Neural cell (in vitro differentiated cells): Measurements from ENCODE around the gene CUX1. TPM values are rescaled to one million over a fixed set of nuclear protein-coding genes. Genes with fewer than 3 reads are reported as not detected.

Experiments
- H2AFZ ChIP-seq: fragments of 200-600, 300-800 bp; sonication (generic), shearing (Covaris generic); 2 replicates; pipeline ENCODE4 v1.6.0; 2014; ENCODE audit warnings: low read depth, mild to moderate bottlenecking, antibody characterized with exemption, low read length, moderate library complexity
- H3F3A ChIP-seq: fragments of 200-600 bp; shearing (Covaris generic); 2 replicates; pipeline ENCODE4 v1.6.1; 2016; ENCODE audit warnings: mild to moderate bottlenecking, moderate library complexity, mixed read lengths, antibody characterized with exemption, low read length; ENCODE audit not compliant: insufficient read depth, poor library complexity, severe bottlenecking
- H3K27ac ChIP-seq: fragments of 200-600, 300-800 bp; sonication (generic), shearing (Covaris generic); 2 replicates; pipeline ENCODE4 v1.5.1; 2014; ENCODE audit warnings: mild to moderate bottlenecking, low read length, moderate library complexity
- H3K27me3 ChIP-seq: fragments of 300-800, 200-600 bp; sonication (generic), shearing (Covaris generic); 2 replicates; pipeline ENCODE4 v1.6.0; 2014; ENCODE audit warnings: mild to moderate bottlenecking, low read depth, low read length, moderate library complexity; ENCODE audit not compliant: insufficient read depth
- H3K36me3 ChIP-seq: fragments of 300-800, 200-600 bp; sonication (generic), shearing (Covaris generic); 2 replicates; pipeline ENCODE4 v1.5.1; 2014; ENCODE audit warnings: mild to moderate bottlenecking, antibody characterized with exemption, low read length, moderate library complexity; ENCODE audit not compliant: insufficient read depth
- H3K4me2 ChIP-seq: fragments of 300-800, 200-600 bp; sonication (generic), shearing (Covaris generic); 2 replicates; pipeline ENCODE4 v1.6.0; 2014; ENCODE audit warnings: mild to moderate bottlenecking, low read length
- H3K4me3 ChIP-seq: fragments of 300-800, 200-600 bp; sonication (generic), shearing (Covaris generic); 2 replicates; pipeline ENCODE4 v1.5.1; 2014; ENCODE audit warnings: mild to moderate bottlenecking, low read length, moderate library complexity
- H3K79me2 ChIP-seq: fragments of 200-600 bp; shearing (Covaris generic); replicated peaks from 2 replicates; pipeline ENCODE4 v1.6.0; 2014; ENCODE audit warnings: mild to moderate bottlenecking, low read length, moderate library complexity; ENCODE audit not compliant: insufficient read depth
- H3K9ac ChIP-seq: fragments of 300-800, 200-600 bp; sonication (generic), shearing (Covaris generic); 2 replicates; pipeline ENCODE4 v1.6.1; 2016; ENCODE audit warnings: mild to moderate bottlenecking, low read length, mixed read lengths
- H3K9me2 ChIP-seq: fragments of 200-600 bp; shearing (Covaris generic); 2 replicates; pipeline ENCODE4 v1.6.1; 2016; ENCODE audit warnings: mild to moderate bottlenecking, low read length, mixed read lengths; ENCODE audit not compliant: insufficient read depth
- H3K9me3 ChIP-seq: fragments of 200-600, 300-800 bp; sonication (generic), shearing (Covaris generic); 2 replicates; pipeline ENCODE4 v1.6.1; 2016; ENCODE audit warnings: mild to moderate bottlenecking, mixed run types, low read length, moderate library complexity, mixed read lengths
- H4K20me1 ChIP-seq: fragments of 200-600 bp; shearing (Covaris generic); 2 replicates; pipeline ENCODE4 v1.6.1; 2016; ENCODE audit warnings: mild to moderate bottlenecking, mixed run types; ENCODE audit not compliant: insufficient read depth
- CTCF ChIP-seq: fragments of 450-650 bp; IDR thresholded peaks from 2 replicates; pipeline ENCODE4 v1.5.1; 2014; ENCODE audit warnings: antibody characterized with exemption, mild to moderate bottlenecking, moderate library complexity; ENCODE audit not compliant: poor library complexity, severe bottlenecking
- EP300 ChIP-seq: fragments of 450-650 bp; conservative IDR thresholded peaks from 2 replicates; pipeline ENCODE4 v1.6.1; 2014; ENCODE audit warnings: antibody characterized with exemption, mild to moderate bottlenecking, moderate library complexity; ENCODE audit not compliant: poor library complexity, severe bottlenecking
- EZH2 ChIP-seq: fragments of 200-600, 300-800 bp; shearing (Covaris generic), sonication (generic); IDR thresholded peaks from 2 replicates; pipeline ENCODE4 v1.6.1; 2014; ENCODE audit warnings: antibody characterized with exemption, low read length, borderline replicate concordance, mild to moderate bottlenecking; ENCODE audit not compliant: insufficient read depth, poor library complexity, severe bottlenecking
- MXI1 ChIP-seq: fragments of 450-650 bp; conservative IDR thresholded peaks from 2 replicates; pipeline ENCODE4 v1.6.1; 2014; ENCODE audit warnings: antibody characterized with exemption, mild to moderate bottlenecking; ENCODE audit not compliant: poor library complexity, severe bottlenecking
- POLR2AphosphoS5 ChIP-seq: IDR thresholded peaks from 2 replicates; pipeline ENCODE4 v1.6.1; 2012
- RAD21 ChIP-seq: fragments of 450-650 bp; conservative IDR thresholded peaks from 2 replicates; pipeline ENCODE4 v1.6.1; 2014; ENCODE audit warnings: antibody characterized with exemption, mild to moderate bottlenecking, moderate library complexity
- REST ChIP-seq: IDR thresholded peaks from 2 replicates; pipeline ENCODE4 v1.6.1; 2012; ENCODE audit warnings: borderline replicate concordance
- SMC3 ChIP-seq: fragments of 450-650 bp; conservative IDR thresholded peaks from 2 replicates; pipeline ENCODE4 v1.6.1; 2014; ENCODE audit warnings: antibody characterized with exemption, mild to moderate bottlenecking, moderate library complexity; ENCODE audit not compliant: poor library complexity
- TAF1 ChIP-seq: IDR thresholded peaks from 2 replicates; pipeline ENCODE4 v1.6.1; 2012; ENCODE audit warnings: low read depth
- polyA plus RNA-seq: library from polyadenylated mRNA; depleted of rRNA; stranded (reverse); fragments of >200 nt; gene quantifications from 2 replicates; pipeline ENCODE4 v1.2.3, GENCODE V29; 2014

CUX1 gene
- polyA plus RNA-seq, 1 donor from 2014 or later, result 26.6 TPM

GRCh38 chr7:102205915-102206314 lies 388.5 kb downstream of the CUX1 start:
- H3K36me3 ChIP-seq, result no peaks in the 10 kb centered on the region
- H3F3A ChIP-seq, result no peaks in the 10 kb centered on the region
- no peaks in the 10 kb centered on the region for H3K9me2 ChIP-seq
- H3K9me3 ChIP-seq, result no peaks in the 10 kb centered on the region
- H2AFZ ChIP-seq, result no peak overlapping the region
- H3K27me3 ChIP-seq, result no peaks in the 10 kb centered on the region
- no peaks in the 10 kb centered on the region for H4K20me1 ChIP-seq
- no peak for TF ChIP-seq REST
- no peak for TF ChIP-seq EP300
- no peak for TF ChIP-seq MXI1
- no peak for TF ChIP-seq POLR2AphosphoS5
- no peak for TF ChIP-seq RAD21
- no peak for TF ChIP-seq CTCF
- TF ChIP-seq TAF1, result no peak
- TF ChIP-seq SMC3, result no peak
- no peak for TF ChIP-seq EZH2
- H3K9ac ChIP-seq, result no peak overlapping the region
- H3K79me2 ChIP-seq, result no peaks in the 10 kb centered on the region
- H3K27ac ChIP-seq, result no peak overlapping the region
- H3K4me3 ChIP-seq, result no peak overlapping the region
- H3K4me2 ChIP-seq, result no peak overlapping the region

- Histone ChIP-seq H3K27ac (no peak overlapping the region), H3K4me2 (no peak overlapping the region), H3K4me3 (no peak overlapping the region), H4K20me1 (no peaks in the 10 kb centered on the region), H3K79me2 (no peaks in the 10 kb centered on the region), H3K9me3 (no peaks in the 10 kb centered on the region), H3K36me3 (no peaks in the 10 kb centered on the region), H2AFZ (no peak overlapping the region), H3F3A (no peaks in the 10 kb centered on the region), H3K27me3 (no peaks in the 10 kb centered on the region), H3K9ac (no peak overlapping the region), H3K9me2 (no peaks in the 10 kb centered on the region)
- TF ChIP-seq REST, result no peak
- no peak for TF ChIP-seq POLR2AphosphoS5
- no peak for TF ChIP-seq EZH2
- no peak for TF ChIP-seq CTCF
These were observed 391.4 kb downstream of the CUX1 start for GRCh38 chr7:102208826-102209225.
